GM21390 (cell line): Measurements from ENCODE around the gene POGZ.

Source experiments
- ATAC-seq: cut with Tn5 transposase; IDR thresholded peaks from one replicate; pipeline ENCODE4 v1.9.1; 2021; ENCODE audit not compliant: unreplicated experiment

The POGZ gene

GRCh38 chr1:151377150-151377884 lies 82.0 kb downstream of the POGZ start:
- ATAC-seq: no peak

- no peak for ATAC-seq
Observed at GRCh38 chr1:151373196-151373595, 86.1 kb downstream of the POGZ start.

- no peak for ATAC-seq
Observed at GRCh38 chr1:151372058-151372934, 87.0 kb downstream of the POGZ start, which contains the start of gene SELENBP1. SELENBP1 (minus strand) TSS chr1:151372705; CDS start chr1:151372641, 64 bp downstream.

GRCh38 chr1:151371370-151372057 lies 87.8 kb downstream of the POGZ start:
- ATAC-seq: no peak

GRCh38 chr1:151370211-151370911 lies 88.9 kb downstream of the POGZ start:
- ATAC-seq: no peak

- ATAC-seq: no peak
Observed at GRCh38 chr1:151369621-151370048, 89.7 kb downstream of the POGZ start.

- ATAC-seq: no peak
Observed at GRCh38 chr1:151369302-151369610, 90.0 kb downstream of the POGZ start.

GRCh38 chr1:151368393-151369301 lies 90.6 kb downstream of the POGZ start:
- no peak for ATAC-seq

- ATAC-seq: no peak
Observed at GRCh38 chr1:151367658-151368392, 91.5 kb downstream of the POGZ start.

GRCh38 chr1:151364996-151365395 lies 94.3 kb downstream of the POGZ start:
- no peak for ATAC-seq

GRCh38 chr1:151362308-151363155 lies 96.8 kb downstream of the POGZ start:
- no peak for ATAC-seq

- no peak for ATAC-seq
Observed at GRCh38 chr1:151361883-151362282, 97.4 kb downstream of the POGZ start.

- no peak for ATAC-seq
Observed at GRCh38 chr1:151356696-151357095, 102.6 kb downstream of the POGZ start.
